ENCODE measurements around the gene PTCHD1.

Gene PTCHD1

DNA sequence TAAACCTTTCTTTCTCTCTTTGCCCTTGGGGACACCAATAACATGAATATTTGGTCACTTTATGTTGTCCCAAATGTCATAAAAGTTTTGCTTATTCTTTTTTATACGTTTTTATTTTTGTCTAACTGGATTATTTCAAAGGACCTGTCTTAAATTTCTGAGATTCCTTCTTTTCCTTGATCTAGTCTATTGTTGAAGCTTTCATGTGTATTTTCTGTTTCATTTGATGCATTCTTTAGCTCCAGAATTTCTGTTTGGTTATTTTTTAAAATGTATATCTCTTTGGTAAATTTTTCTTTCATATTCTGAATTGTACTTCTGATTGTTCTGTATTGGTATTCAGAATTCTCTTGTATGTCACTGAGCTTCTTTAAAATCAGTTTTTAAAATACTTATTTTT is 88.3 kb downstream of the PTCHD1 start:
- no peak for DNase-seq

DNA sequence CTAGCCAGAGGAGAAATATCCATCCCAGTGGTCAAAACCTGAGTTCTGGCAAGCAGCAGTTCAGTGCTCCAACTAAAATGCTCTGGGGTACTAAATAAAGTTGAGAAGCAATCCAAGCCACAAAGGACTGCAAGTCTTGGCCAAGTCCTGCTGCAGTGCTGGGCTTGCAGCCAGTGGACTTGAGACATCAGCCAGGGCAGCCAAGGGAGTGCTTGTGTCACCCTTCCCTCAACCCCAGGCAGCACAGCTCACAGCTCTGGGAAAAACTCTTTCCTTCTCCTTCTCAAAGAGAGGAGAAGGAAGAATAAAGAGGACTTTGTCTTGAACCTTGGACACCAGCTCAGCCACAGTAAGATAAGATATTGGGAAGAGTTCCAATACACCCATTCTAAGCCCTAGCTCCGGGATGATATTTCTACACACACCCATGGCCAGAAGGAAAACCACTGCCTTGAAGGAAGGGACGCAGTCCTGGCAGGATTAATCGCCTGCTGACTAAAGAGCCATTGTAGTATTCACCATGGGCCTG is 99.8 kb downstream of the PTCHD1 start:
- DNase-seq, result no peak

DNA sequence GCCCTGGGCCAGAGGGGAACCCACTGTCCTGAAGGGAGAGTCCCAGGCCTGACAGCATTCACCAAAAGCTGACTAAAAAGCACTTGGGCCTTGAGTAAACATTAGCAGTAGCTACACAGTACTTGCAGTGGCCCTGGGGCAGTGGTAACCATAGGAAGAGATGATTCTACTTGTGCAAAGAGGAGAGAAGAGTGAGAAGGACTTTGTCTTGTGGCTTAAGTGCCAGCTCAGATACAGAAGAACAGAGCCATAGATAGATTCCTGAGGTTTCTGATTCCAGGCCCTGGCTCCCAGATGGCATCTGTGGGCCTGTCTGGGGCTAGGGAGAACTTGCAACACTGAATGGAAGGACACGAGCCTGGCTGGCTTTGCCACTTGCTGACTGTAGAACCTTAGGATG is 100.5 kb downstream of the PTCHD1 start:
- DNase-seq, result no peak

DNA sequence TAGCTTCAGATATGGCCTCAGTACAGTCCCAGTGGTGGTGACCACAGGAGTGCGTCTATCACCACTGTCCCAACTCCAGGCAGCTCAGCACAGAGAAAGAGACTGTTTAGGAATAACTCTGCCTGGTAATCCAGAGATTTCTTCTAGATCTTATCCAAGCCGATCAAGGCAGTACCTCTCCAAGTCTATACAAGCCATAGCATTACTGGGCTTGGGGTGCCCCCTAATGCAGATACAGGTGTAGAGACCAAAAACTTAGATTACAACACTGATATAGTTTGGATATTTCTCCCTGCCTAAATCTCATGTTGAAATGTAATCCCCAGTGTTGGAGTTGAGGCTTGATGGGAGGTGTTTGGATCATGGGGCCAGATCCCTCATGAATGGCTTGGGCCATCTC is 100.9 kb downstream of the PTCHD1 start:
- no peak for DNase-seq

DNA sequence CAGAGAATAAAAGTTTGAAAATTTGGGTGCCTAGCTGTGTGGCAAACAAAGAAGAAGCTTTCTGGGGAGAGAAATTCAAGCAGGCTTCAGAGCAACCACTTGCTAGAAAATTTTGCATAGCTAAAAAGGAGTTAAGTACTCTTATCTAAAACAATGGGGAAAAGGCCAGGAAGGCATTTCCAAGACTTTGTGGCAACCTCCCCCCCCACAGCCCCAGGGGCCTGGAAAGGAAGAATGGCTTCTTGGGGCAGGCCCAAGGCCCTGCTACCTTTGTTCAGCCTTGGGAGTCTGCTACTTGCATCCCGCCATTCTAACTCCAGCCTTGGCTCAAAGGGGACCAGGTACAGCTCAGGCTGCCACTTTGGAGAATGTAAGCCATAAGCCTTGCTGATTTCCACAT is 102.2 kb downstream of the PTCHD1 start:
- DNase-seq, result no peak

DNA sequence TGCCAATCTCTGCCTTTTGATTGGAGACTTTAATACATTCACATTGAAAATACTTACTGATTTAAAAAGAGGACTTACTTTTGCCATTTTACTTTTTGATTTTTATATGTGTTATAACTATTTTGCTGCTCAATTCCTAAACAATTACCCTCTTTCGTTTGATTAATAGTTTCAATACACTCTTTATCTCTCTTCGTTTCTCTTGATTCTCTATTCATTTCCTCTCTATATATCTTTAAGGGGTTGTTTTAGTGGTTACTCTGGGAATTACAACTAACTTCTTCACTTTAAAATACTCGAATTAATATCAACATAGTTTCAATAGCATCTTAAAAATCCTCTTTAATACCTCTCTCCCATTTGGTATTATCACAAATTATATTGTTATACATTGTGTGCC is 116.6 kb downstream of the PTCHD1 start:
- DNase-seq, result no peak

Data from NCI-H774 (cell line).